SK-N-SH treated with all-trans-retinoic acid at 6 μM for 48 hours (cell line): Measurements from ENCODE around the gene UBAP1.
"Not testable (repeated sequence)": the region's sequence is repeated elsewhere in the genome, so short reads cannot be mapped to it uniquely, and the experiment has no call there.

Experiments
- ATAC-seq: fragments of 200-7000 bp; cut with Tn5 transposase; 3 replicates; pipeline ENCODE4 v1.9.1; 2020; ENCODE audit warnings: mild to moderate bottlenecking, moderate library complexity
- ARNTL ChIP-seq: fragments of 450-650 bp; formaldehyde crosslinking; IDR thresholded peaks from 2 replicates; pipeline ENCODE4 v1.5.0; 2020; ENCODE audit warnings: low read depth, mild to moderate bottlenecking, moderate library complexity, borderline replicate concordance
- BACH2 ChIP-seq: fragments of 250-450 bp; sonication (Bioruptor Pico); IDR thresholded peaks from 2 replicates; pipeline ENCODE4 v1.9.0; 2021; ENCODE audit warnings: mild to moderate bottlenecking, borderline replicate concordance
- CSDC2 ChIP-seq: fragments of 250-450 bp; sonication (Bioruptor Pico); IDR thresholded peaks from 2 replicates; pipeline ENCODE4 v1.5.0; 2020; ENCODE audit warnings: mild to moderate bottlenecking, moderate library complexity
- CSRNP3 ChIP-seq: fragments of 250-450 bp; sonication (Bioruptor Pico); IDR thresholded peaks from 2 replicates; pipeline ENCODE4 v1.5.1; 2021; ENCODE audit warnings: mild to moderate bottlenecking, moderate library complexity
- ESRRG ChIP-seq: fragments of 250-450 bp; sonication (Bioruptor Pico); IDR thresholded peaks from 2 replicates; pipeline ENCODE4 v1.6.1; 2021; ENCODE audit warnings: mild to moderate bottlenecking
- GLIS3 ChIP-seq: fragments of 250-450 bp; sonication (Bioruptor Pico); IDR thresholded peaks from 2 replicates; pipeline ENCODE4 v1.5.0; 2020; ENCODE audit warnings: mild to moderate bottlenecking, moderate library complexity
- OSR1 ChIP-seq: fragments of 250-450 bp; sonication (Bioruptor Pico); IDR thresholded peaks from 2 replicates; pipeline ENCODE4 v1.8.0; 2022; ENCODE audit warnings: moderate library complexity, mild to moderate bottlenecking, inconsistent platforms
- PATZ1 ChIP-seq: fragments of 250-450 bp; sonication (Bioruptor Pico); IDR thresholded peaks from 2 replicates; pipeline ENCODE4 v1.8.0; 2020; ENCODE audit warnings: mild to moderate bottlenecking, moderate library complexity, borderline replicate concordance
- PPARA ChIP-seq: fragments of 250-450 bp; sonication (Bioruptor Pico); IDR thresholded peaks from 2 replicates; pipeline ENCODE4 v1.5.0; 2020; ENCODE audit warnings: mild to moderate bottlenecking, borderline replicate concordance
- RARB ChIP-seq: fragments of 250-450 bp; sonication (Bioruptor Pico); IDR thresholded peaks from 2 replicates; pipeline ENCODE4 v1.8.0; 2021; ENCODE audit warnings: mild to moderate bottlenecking, moderate library complexity
- SNAI2 ChIP-seq: fragments of 250-450 bp; sonication (Bioruptor Pico); IDR thresholded peaks from 2 replicates; pipeline ENCODE4 v1.5.0; 2020; ENCODE audit warnings: mild to moderate bottlenecking, moderate library complexity
- TCF4 ChIP-seq: fragments of 250-450 bp; sonication (Bioruptor Pico); IDR thresholded peaks from 2 replicates; pipeline ENCODE4 v1.8.0; 2021; ENCODE audit warnings: mild to moderate bottlenecking, moderate library complexity, borderline replicate concordance
- TOX ChIP-seq: fragments of 250-450 bp; sonication (Bioruptor Pico); IDR thresholded peaks from 2 replicates; pipeline ENCODE4 v1.8.0; 2021; ENCODE audit warnings: mild to moderate bottlenecking, moderate library complexity, borderline replicate concordance
- ZC3H10 ChIP-seq: fragments of 250-450 bp; sonication (Bioruptor Pico); IDR thresholded peaks from 2 replicates; pipeline ENCODE4 v1.5.1; 2021; ENCODE audit warnings: mild to moderate bottlenecking, moderate library complexity
- ZFP3 ChIP-seq: fragments of 250-450 bp; sonication (Bioruptor Pico); IDR thresholded peaks from 2 replicates; pipeline ENCODE4 v1.5.0; 2020; ENCODE audit warnings: mild to moderate bottlenecking, moderate library complexity
- ZFP30 ChIP-seq: fragments of 450-650 bp; formaldehyde crosslinking; IDR thresholded peaks from 2 replicates; pipeline ENCODE4 v1.5.0; 2022; ENCODE audit warnings: mild to moderate bottlenecking, moderate library complexity
- ZNF70 ChIP-seq: fragments of 450-650 bp; formaldehyde crosslinking; IDR thresholded peaks from 2 replicates; pipeline ENCODE4 v1.5.0; 2020; ENCODE audit warnings: mild to moderate bottlenecking, moderate library complexity
- ZNF8 ChIP-seq: fragments of 450-650 bp; formaldehyde crosslinking; IDR thresholded peaks from 2 replicates; pipeline ENCODE4 v1.5.0; 2020; ENCODE audit warnings: mild to moderate bottlenecking, moderate library complexity
- TF ChIP-seq, protein P1 (sequence below): fragments of 250-450 bp; sonication (Bioruptor Pico); IDR thresholded peaks from 2 replicates; pipeline ENCODE4 v1.5.1; 2020; ENCODE audit warnings: low read depth, mild to moderate bottlenecking, moderate library complexity
- TF ChIP-seq, protein P2 (sequence below): fragments of 250-450 bp; sonication (Bioruptor Pico); IDR thresholded peaks from 2 replicates; pipeline ENCODE4 v1.8.0; 2021; ENCODE audit warnings: low read depth, mild to moderate bottlenecking, moderate library complexity, borderline replicate concordance

Gene UBAP1

DNA sequence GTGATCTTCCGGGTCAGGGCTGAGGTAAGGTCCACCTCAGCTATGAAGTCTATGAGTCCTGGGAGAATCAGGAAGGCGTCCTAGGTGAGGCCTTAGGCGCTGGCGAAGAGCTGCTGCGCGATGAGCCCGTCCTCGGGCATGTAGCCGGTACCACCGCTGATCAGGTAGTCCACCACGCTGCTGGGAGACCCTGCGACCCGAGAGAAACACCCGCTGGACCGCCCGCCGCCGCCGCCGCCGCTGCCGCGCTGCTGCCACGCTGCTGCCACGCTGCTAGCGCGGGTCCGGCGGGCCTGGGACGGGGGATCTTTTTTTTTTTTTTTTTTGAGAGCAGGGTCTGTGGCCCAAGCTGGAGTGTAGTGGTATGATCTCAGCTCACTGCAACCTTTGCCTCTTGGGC is 44.3 kb upstream of the UBAP1 start:
- no peak for TF ChIP-seq CSRNP3 (CRISPR knock-in tag)
- no peak for TF ChIP-seq RARB
- no peak for TF ChIP-seq BACH2 (CRISPR knock-in tag)
- no peak for TF ChIP-seq SNAI2
- no peak for TF ChIP-seq CSDC2
- no peak for TF ChIP-seq ZFP3 (CRISPR knock-in tag)
- TF ChIP-seq ZNF8: no peak
- no peak for TF ChIP-seq PPARA (CRISPR knock-in tag)
- TF ChIP-seq GLIS3 (CRISPR knock-in tag): no peak
- TF ChIP-seq TCF4 (CRISPR knock-in tag): no peak
- TF ChIP-seq TOX: no peak
- TF ChIP-seq, protein P1, sequence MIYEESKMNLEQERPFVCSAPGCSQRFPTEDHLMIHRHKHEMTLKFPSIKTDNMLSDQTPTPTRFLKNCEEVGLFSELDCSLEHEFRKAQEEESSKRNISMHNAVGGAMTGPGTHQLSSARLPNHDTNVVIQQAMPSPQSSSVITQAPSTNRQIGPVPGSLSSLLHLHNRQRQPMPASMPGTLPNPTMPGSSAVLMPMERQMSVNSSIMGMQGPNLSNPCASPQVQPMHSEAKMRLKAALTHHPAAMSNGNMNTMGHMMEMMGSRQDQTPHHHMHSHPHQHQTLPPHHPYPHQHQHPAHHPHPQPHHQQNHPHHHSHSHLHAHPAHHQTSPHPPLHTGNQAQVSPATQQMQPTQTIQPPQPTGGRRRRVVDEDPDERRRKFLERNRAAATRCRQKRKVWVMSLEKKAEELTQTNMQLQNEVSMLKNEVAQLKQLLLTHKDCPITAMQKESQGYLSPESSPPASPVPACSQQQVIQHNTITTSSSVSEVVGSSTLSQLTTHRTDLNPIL (CRISPR knock-in tag): no peak
- TF ChIP-seq, protein P2, sequence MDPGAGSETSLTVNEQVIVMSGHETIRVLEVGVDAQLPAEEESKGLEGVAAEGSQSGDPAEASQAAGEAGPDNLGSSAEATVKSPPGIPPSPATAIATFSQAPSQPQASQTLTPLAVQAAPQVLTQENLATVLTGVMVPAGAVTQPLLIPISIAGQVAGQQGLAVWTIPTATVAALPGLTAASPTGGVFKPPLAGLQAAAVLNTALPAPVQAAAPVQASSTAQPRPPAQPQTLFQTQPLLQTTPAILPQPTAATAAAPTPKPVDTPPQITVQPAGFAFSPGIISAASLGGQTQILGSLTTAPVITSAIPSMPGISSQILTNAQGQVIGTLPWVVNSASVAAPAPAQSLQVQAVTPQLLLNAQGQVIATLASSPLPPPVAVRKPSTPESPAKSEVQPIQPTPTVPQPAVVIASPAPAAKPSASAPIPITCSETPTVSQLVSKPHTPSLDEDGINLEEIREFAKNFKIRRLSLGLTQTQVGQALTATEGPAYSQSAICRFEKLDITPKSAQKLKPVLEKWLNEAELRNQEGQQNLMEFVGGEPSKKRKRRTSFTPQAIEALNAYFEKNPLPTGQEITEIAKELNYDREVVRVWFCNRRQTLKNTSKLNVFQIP (CRISPR knock-in tag): no peak
- TF ChIP-seq, all 23 proteins: peak for 0
- ATAC-seq: no peak

DNA sequence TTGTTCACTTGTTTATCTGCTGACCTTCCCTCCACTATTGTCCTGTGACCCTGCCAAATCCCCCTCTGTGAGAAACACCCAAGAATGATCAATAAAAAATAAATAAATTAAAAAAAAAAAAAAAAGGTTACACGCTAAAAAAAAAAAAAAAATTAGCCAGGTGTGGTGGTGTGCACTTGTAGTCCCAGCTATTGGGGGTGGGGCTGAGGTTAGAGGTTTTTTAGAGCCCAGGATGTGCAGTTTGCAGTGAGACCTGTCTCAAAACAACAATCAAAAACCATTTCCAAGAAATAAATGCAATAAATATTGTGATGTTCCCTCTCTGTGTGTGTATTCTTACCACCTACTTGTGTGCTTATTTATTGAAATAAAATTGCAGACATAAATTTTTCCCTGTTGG is 40.2 kb upstream of the UBAP1 start:
- not testable (repeated sequence) for ATAC-seq

DNA sequence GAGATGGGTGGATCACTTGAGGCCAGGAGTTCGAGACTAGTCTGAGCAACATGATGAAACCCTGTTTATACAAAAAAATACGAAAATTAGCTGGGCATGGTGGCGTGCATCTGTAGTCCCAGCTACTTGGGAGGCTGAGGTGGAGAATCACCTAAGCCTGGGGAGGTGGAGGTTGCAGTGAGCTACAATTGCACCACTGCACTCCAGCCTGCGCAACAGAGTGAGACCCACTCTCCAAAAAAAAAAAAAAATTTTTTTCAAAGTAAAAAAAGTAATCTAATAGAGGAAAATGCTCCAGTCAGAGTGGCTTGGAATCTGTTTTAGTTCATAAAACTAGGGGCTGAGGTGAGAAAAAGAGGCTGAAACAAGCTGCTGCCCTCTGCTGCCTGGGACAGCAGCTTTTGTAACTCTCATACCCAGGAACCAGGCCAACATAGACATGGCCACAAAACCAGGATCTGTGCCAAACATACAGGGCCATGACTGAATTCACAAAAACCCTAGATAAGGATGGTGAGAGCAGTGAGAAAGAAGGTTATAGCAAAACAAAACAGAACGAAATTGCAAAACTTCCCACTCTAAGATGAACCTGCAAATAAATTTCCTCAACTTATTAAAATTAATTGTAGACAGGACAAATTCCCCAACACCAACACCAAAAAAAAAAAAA is 39.2 kb upstream of the UBAP1 start:
- peak; percentile 91 for ATAC-seq
- TF ChIP-seq, protein P1 (CRISPR knock-in tag): no peak
- TF ChIP-seq ARNTL (CRISPR knock-in tag): no peak
- no peak for TF ChIP-seq OSR1
- TF ChIP-seq PPARA (CRISPR knock-in tag): no peak
- no peak for TF ChIP-seq ZC3H10
- no peak for TF ChIP-seq ZNF70 (CRISPR knock-in tag)
- TF ChIP-seq TOX: no peak
- TF ChIP-seq, all 23 proteins: peak for 0

DNA sequence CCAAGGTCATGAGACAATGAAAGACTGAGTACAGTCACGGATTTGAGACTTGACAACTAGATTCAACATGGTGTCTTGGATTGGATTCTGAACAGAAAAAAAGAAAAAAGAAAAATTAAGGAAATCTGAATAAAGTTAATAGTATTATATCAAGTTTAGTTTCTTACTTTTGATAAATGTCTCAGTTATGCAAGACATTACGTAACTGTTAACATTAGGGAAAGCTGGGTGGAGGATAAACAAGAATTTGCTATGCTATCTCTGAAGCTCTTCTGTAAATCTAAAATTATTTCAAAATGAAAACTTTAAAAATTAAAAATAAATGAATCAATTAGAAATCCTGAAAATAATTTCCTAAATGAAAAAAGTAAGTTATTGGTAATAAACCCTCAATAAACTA is 38.0 kb upstream of the UBAP1 start:
- ATAC-seq: no peak

More for the DNA sequence above, 38.0 kb upstream of the UBAP1 start:
- no peak for TF ChIP-seq ZNF70 (CRISPR knock-in tag)
- no peak for TF ChIP-seq ZFP3 (CRISPR knock-in tag)
- TF ChIP-seq ZNF8: no peak
- TF ChIP-seq, protein P1 (CRISPR knock-in tag): no peak
- TF ChIP-seq SNAI2: no peak
- TF ChIP-seq CSDC2: no peak
- no peak for TF ChIP-seq CSRNP3 (CRISPR knock-in tag)
- TF ChIP-seq TOX: no peak
- no peak for TF ChIP-seq ZFP30 (CRISPR knock-in tag)
- no peak for TF ChIP-seq PATZ1
- TF ChIP-seq RARB: no peak
- TF ChIP-seq ESRRG (CRISPR knock-in tag): no peak
